ENCODE measurements around the gene GMPPA. TPM values are rescaled to one million over a fixed set of nuclear protein-coding genes. Genes with fewer than 3 reads are reported as not detected.

GMPPA gene
- total and polyA plus RNA-seq, 5 donors from 2014 or later, result 17.2 to 35.1 (median 25.9) TPM

- no peak overlapping the region for H3K4me3 Mint-ChIP-seq
- Histone ChIP-seq H3K27me3 (ENCODE audit: control insufficient read depth, insufficient read depth, low read length) (no peaks in the 10 kb centered on the region), H3K4me3 (ENCODE audit: low read depth, low read length) (no peak overlapping the region), H3K4me1 (ENCODE audit: control insufficient read depth, insufficient read depth, low read length, poor library complexity, severe bottlenecking) (no peaks in the 10 kb centered on the region), H3K36me3 (ENCODE audit: control insufficient read depth, insufficient read depth, low read length) (no peaks in the 10 kb centered on the region), H3K9me3 (ENCODE audit: control insufficient read depth in 2 of 2, low read length in 2 of 2) (no peaks in the 10 kb centered on the region), H3K27ac (ENCODE audit: insufficient read depth, low read length, poor library complexity, severe bottlenecking) (no peak overlapping the region)
- H3K27me3 Mint-ChIP-seq, result peaks cover 10% of the 10 kb centered on the region
- no peak for DNase-seq
- H3K27ac Mint-ChIP-seq, result no peak overlapping the region
- no peak for ATAC-seq (ENCODE audit: low read depth in 2 of 2)
- H3K4me1 Mint-ChIP-seq, result peaks cover 0 to 5% (median 0%) of the 10 kb centered on the region in 4 donors
- no peaks in the 10 kb centered on the region for H3K9me3 Mint-ChIP-seq
- no peaks in the 10 kb centered on the region for H3K36me3 Mint-ChIP-seq
Observed at GRCh38 chr2:219477179-219477578, 21.5 kb upstream of the GMPPA start.

DNA sequence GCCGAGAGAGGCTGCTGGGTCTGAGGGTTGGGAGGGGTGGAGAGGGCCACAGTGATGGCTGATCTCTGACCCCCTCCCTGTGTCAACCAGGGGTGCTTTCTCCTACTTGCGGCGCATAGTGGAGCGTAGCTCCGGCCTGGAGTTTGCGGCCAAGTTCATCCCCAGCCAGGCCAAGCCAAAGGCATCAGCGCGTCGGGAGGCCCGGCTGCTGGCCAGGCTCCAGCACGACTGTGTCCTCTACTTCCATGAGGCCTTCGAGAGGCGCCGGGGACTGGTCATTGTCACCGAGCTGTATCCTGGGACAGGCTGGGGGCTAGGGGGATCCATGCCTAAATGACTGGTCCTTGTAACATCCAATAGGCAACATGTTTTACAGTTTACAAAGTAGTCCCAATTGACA, 20.9 kb upstream of the GMPPA start:
- no peak overlapping the region for H3K4me3 Mint-ChIP-seq
- H3K9me3 ChIP-seq (ENCODE audit: control insufficient read depth in 2 of 2, low read length in 2 of 2), result no peaks in the 10 kb centered on the region
- no peak for ATAC-seq (ENCODE audit: low read depth in 2 of 2)
- no peak for DNase-seq
- no peaks in the 10 kb centered on the region for H3K9me3 Mint-ChIP-seq
- H3K27me3 ChIP-seq (ENCODE audit: control insufficient read depth, insufficient read depth, low read length), result no peaks in the 10 kb centered on the region
- peaks cover 16% of the 10 kb centered on the region for H3K27me3 Mint-ChIP-seq
- no peak overlapping the region for H3K27ac ChIP-seq (ENCODE audit: insufficient read depth, low read length, poor library complexity, severe bottlenecking)
- no peaks in the 10 kb centered on the region for H3K4me1 ChIP-seq (ENCODE audit: control insufficient read depth, insufficient read depth, low read length, poor library complexity, severe bottlenecking)
- no peaks in the 10 kb centered on the region for H3K36me3 ChIP-seq (ENCODE audit: control insufficient read depth, insufficient read depth, low read length)
- peaks cover 0 to 5% (median 0%) of the 10 kb centered on the region in 4 donors for H3K4me1 Mint-ChIP-seq
- H3K36me3 Mint-ChIP-seq, result no peaks in the 10 kb centered on the region
- H3K27ac Mint-ChIP-seq, result no peak overlapping the region
- no peak overlapping the region for H3K4me3 ChIP-seq (ENCODE audit: low read depth, low read length)

DNA sequence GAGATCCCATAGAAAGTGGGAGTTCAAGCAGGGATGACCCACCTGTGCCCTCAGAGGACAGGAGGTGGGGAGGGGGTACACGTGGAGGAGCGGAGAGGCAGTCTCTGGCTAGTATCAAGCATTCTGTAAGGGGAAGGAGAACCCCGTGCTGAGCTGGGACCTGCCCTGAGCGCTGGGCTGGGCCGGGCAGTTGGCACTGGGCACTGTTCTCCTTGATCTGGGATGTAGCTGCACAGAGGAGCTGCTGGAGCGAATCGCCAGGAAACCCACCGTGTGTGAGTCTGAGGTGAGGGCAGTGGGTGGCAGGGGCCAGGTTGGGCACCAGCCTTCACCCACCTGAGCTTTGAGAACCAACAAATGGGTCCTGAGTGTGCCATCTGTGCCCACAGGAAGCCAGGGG, 19.8 kb upstream of the GMPPA start:
- H3K27me3 ChIP-seq (ENCODE audit: control insufficient read depth, insufficient read depth, low read length), result no peaks in the 10 kb centered on the region
- peaks cover 6% of the 10 kb centered on the region for H3K4me1 ChIP-seq (ENCODE audit: control insufficient read depth, insufficient read depth, low read length, poor library complexity, severe bottlenecking)
- Mint-ChIP-seq H3K27me3 (peaks cover 21% of the 10 kb centered on the region), H3K4me3 (no peak overlapping the region), H3K36me3 (no peaks in the 10 kb centered on the region), H3K9me3 (no peaks in the 10 kb centered on the region), H3K27ac (no peak overlapping the region), H3K4me1 (peaks cover 0 to 8% (median under 1%) of the 10 kb centered on the region in 4 donors)
- ATAC-seq (ENCODE audit: low read depth in 2 of 2), result no peak
- no peak for DNase-seq
- no peaks in the 10 kb centered on the region for H3K36me3 ChIP-seq (ENCODE audit: control insufficient read depth, insufficient read depth, low read length)
- no peaks in the 10 kb centered on the region for H3K9me3 ChIP-seq (ENCODE audit: control insufficient read depth in 2 of 2, low read length in 2 of 2)
- H3K4me3 ChIP-seq (ENCODE audit: low read depth, low read length), result no peak overlapping the region
- H3K27ac ChIP-seq (ENCODE audit: insufficient read depth, low read length, poor library complexity, severe bottlenecking), result no peak overlapping the region

DNA sequence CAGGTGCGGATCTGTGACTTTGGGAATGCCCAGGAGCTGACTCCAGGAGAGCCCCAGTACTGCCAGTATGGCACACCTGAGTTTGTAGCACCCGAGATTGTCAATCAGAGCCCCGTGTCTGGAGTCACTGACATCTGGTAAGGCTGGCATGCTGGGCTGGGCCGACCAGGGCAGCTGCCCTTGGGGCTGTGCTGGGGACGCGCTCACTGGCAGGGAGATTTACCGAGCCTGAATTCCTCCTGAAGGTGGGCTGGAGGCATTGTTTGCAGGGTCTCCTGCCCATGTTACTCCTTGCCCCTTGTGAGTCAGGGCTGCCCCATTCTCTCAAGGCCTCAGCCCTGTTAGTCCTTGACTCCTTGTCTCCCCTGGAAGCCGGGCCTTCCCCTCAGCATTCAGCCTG, 18.7 kb upstream of the GMPPA start:
- peaks cover 28% of the 10 kb centered on the region for H3K27me3 Mint-ChIP-seq

GRCh38 chr2:219482674-219483405, 15.9 kb upstream of the GMPPA start:
- peak overlapping the region in 1 of 4 donors; percentile 13 for H3K4me3 Mint-ChIP-seq
- H3K27me3 ChIP-seq (ENCODE audit: control insufficient read depth, insufficient read depth, low read length), result peaks cover 4% of the 10 kb centered on the region
- ATAC-seq (ENCODE audit: low read depth in 2 of 2) (no peak), DNase-seq (no peak)
- no peak overlapping the region for H3K4me3 ChIP-seq (ENCODE audit: low read depth, low read length)
- no peak overlapping the region for H3K27ac ChIP-seq (ENCODE audit: insufficient read depth, low read length, poor library complexity, severe bottlenecking)
- H3K36me3 Mint-ChIP-seq, result no peaks in the 10 kb centered on the region
- peaks cover 54% of the 10 kb centered on the region for H3K27me3 Mint-ChIP-seq
- H3K4me1 Mint-ChIP-seq, result peaks cover 0 to 8% (median 3%) of the 10 kb centered on the region in 4 donors
- no peaks in the 10 kb centered on the region for H3K36me3 ChIP-seq (ENCODE audit: control insufficient read depth, insufficient read depth, low read length)
- peaks cover 15% of the 10 kb centered on the region for H3K4me1 ChIP-seq (ENCODE audit: control insufficient read depth, insufficient read depth, low read length, poor library complexity, severe bottlenecking)
- no peaks in the 10 kb centered on the region for H3K9me3 ChIP-seq (ENCODE audit: control insufficient read depth in 2 of 2, low read length in 2 of 2)
- no peak overlapping the region for H3K27ac Mint-ChIP-seq
- H3K9me3 Mint-ChIP-seq, result no peaks in the 10 kb centered on the region

More for the DNA sequence above, 18.7 kb upstream of the GMPPA start:
- no peak for ATAC-seq (ENCODE audit: low read depth in 2 of 2)
- H3K4me3 ChIP-seq (ENCODE audit: low read depth, low read length), result no peak overlapping the region
- no peaks in the 10 kb centered on the region for H3K9me3 ChIP-seq (ENCODE audit: control insufficient read depth in 2 of 2, low read length in 2 of 2)
- H3K27ac ChIP-seq (ENCODE audit: insufficient read depth, low read length, poor library complexity, severe bottlenecking), result no peak overlapping the region
- H3K27ac Mint-ChIP-seq, result peak overlapping the region in 1 of 3 donors; percentile 83
- peaks cover 15% of the 10 kb centered on the region for H3K4me1 ChIP-seq (ENCODE audit: control insufficient read depth, insufficient read depth, low read length, poor library complexity, severe bottlenecking)
- H3K36me3 ChIP-seq (ENCODE audit: control insufficient read depth, insufficient read depth, low read length), result no peaks in the 10 kb centered on the region
- H3K4me3 Mint-ChIP-seq, result no peak overlapping the region
- no peaks in the 10 kb centered on the region for H3K36me3 Mint-ChIP-seq
- no peaks in the 10 kb centered on the region for H3K27me3 ChIP-seq (ENCODE audit: control insufficient read depth, insufficient read depth, low read length)
- DNase-seq, result no peak
- H3K9me3 Mint-ChIP-seq, result no peaks in the 10 kb centered on the region
- H3K4me1 Mint-ChIP-seq, result peaks cover 0 to 12% (median 1%) of the 10 kb centered on the region in 4 donors

- H3K9me3 ChIP-seq (ENCODE audit: control insufficient read depth in 2 of 2, low read length in 2 of 2), result no peaks in the 10 kb centered on the region
- no peak overlapping the region for H3K27ac ChIP-seq (ENCODE audit: insufficient read depth, low read length, poor library complexity, severe bottlenecking)
- Mint-ChIP-seq H3K4me3 (peak overlapping the region in 3 of 4 donors; percentile 21 to 78 (median 67)), H3K27me3 (peaks cover 55% of the 10 kb centered on the region), H3K27ac (no peak overlapping the region), H3K4me1 (peaks cover 0 to 8% (median 3%) of the 10 kb centered on the region in 4 donors), H3K36me3 (no peaks in the 10 kb centered on the region), H3K9me3 (no peaks in the 10 kb centered on the region)
- DNase-seq, result no peak
- no peak for ATAC-seq (ENCODE audit: low read depth in 2 of 2)
- peaks cover 15% of the 10 kb centered on the region for H3K4me1 ChIP-seq (ENCODE audit: control insufficient read depth, insufficient read depth, low read length, poor library complexity, severe bottlenecking)
- no peaks in the 10 kb centered on the region for H3K36me3 ChIP-seq (ENCODE audit: control insufficient read depth, insufficient read depth, low read length)
- H3K27me3 ChIP-seq (ENCODE audit: control insufficient read depth, insufficient read depth, low read length), result peaks cover 4% of the 10 kb centered on the region
- H3K4me3 ChIP-seq (ENCODE audit: low read depth, low read length), result no peak overlapping the region
Observed at GRCh38 chr2:219483451-219484342, 15.0 kb upstream of the GMPPA start.

DNA sequence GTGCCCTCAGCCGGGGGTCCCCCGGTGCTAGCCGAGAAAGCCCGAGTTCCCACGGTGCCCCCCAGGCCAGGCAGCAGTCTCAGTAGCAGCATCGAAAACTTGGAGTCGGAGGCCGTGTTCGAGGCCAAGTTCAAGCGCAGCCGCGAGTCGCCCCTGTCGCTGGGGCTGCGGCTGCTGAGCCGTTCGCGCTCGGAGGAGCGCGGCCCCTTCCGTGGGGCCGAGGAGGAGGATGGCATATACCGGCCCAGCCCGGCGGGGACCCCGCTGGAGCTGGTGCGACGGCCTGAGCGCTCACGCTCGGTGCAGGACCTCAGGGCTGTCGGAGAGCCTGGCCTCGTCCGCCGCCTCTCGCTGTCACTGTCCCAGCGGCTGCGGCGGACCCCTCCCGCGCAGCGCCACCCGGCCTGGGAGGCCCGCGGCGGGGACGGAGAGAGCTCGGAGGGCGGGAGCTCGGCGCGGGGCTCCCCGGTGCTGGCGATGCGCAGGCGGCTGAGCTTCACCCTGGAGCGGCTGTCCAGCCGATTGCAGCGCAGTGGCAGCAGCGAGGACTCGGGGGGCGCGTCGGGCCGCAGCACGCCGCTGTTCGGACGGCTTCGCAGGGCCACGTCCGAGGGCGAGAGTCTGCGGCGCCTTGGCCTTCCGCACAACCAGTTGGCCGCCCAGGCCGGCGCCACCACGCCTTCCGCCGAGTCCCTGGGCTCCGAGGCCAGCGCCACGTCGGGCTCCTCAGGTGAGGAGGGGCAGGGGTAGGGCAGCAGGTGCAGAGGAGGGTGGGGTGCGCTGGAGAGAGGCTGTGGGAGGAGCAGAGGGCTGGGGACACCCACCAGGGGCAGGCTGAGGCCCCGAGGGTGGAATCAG, 14.1 kb upstream of the GMPPA start:
- H3K9me3 Mint-ChIP-seq, result no peaks in the 10 kb centered on the region
- H3K4me3 ChIP-seq (ENCODE audit: low read depth, low read length), result no peak overlapping the region
- H3K36me3 Mint-ChIP-seq, result no peaks in the 10 kb centered on the region
- peak; percentile 14 to 35 for ATAC-seq (ENCODE audit: low read depth in 2 of 2)
- H3K4me1 Mint-ChIP-seq, result peaks cover 0 to 8% (median 3%) of the 10 kb centered on the region in 4 donors
- H3K27me3 Mint-ChIP-seq, result peaks cover 59% of the 10 kb centered on the region
- H3K4me1 ChIP-seq (ENCODE audit: control insufficient read depth, insufficient read depth, low read length, poor library complexity, severe bottlenecking), result peaks cover 15% of the 10 kb centered on the region
- no peak overlapping the region for H3K27ac Mint-ChIP-seq
- H3K36me3 ChIP-seq (ENCODE audit: control insufficient read depth, insufficient read depth, low read length), result no peaks in the 10 kb centered on the region
- peak overlapping the region in 3 of 4 donors; percentile 21 to 78 (median 67) for H3K4me3 Mint-ChIP-seq
- no peaks in the 10 kb centered on the region for H3K9me3 ChIP-seq (ENCODE audit: control insufficient read depth in 2 of 2, low read length in 2 of 2)
- H3K27ac ChIP-seq (ENCODE audit: insufficient read depth, low read length, poor library complexity, severe bottlenecking), result no peak overlapping the region
- H3K27me3 ChIP-seq (ENCODE audit: control insufficient read depth, insufficient read depth, low read length), result peaks cover 4% of the 10 kb centered on the region
- DNase-seq, result no peak
